IMR-90 (cell line): ENCODE measurements around the gene CALML3. TPM values are rescaled to one million over a fixed set of nuclear protein-coding genes. Genes with fewer than 3 reads are reported as not detected.

Source experiments
- ATAC-seq: fragments of 200-7000 bp; cut with Tn5 transposase; 2 replicates; pipeline ENCODE4 v1.9.1; 2020; ENCODE audit warnings: low read depth, mild to moderate bottlenecking, moderate library complexity
- BruUV-seq: library from RNA; stranded (reverse); fragments of 400-500 nt; replicated peaks from 2 replicates; lab custom pipeline; 2021; lab: Mats Ljungman, UMichigan
- CTCF ChIA-PET: fragments of 300-600 bp; formaldehyde crosslinking; extraction: SDS; loops from one replicate; lab custom pipeline; 2021; ENCODE audit warnings: antibody characterized with exemption; lab: Yijun Ruan, JAX
- POLR2A ChIA-PET: fragments of 300-600 bp; sonication (Branson Sonifier 250); formaldehyde crosslinking; loops from one replicate; lab custom pipeline; 2022; ENCODE audit warnings: antibody characterized with exemption; ENCODE audit not compliant: unreplicated experiment; lab: Charles Lee
- DNase-seq: peaks from one replicate; pipeline ENCODE4 v3.0.0; 2013
- H2AFZ ChIP-seq: replicated peaks from 2 replicates; pipeline ENCODE3; 2013; ENCODE audit warnings: low read length, mild to moderate bottlenecking; ENCODE audit not compliant: poor library complexity
- H2AK5ac ChIP-seq: 2 replicates; pipeline ENCODE4 v1.6.1; 2013; ENCODE audit warnings: low read depth, low read length, inconsistent platforms
- H2AK9ac ChIP-seq: replicated peaks from 2 replicates; pipeline ENCODE3; 2013; ENCODE audit warnings: mild to moderate bottlenecking, low read depth, low read length, moderate library complexity; ENCODE audit not compliant: poor library complexity
- H2BK120ac ChIP-seq: 2 replicates; pipeline ENCODE4 v1.6.1; 2013; ENCODE audit warnings: low read depth, low read length, inconsistent platforms
- H2BK15ac ChIP-seq: 3 replicates; pipeline ENCODE4 v1.6.1; 2013; ENCODE audit warnings: low read depth, low read length, inconsistent platforms
- H2BK20ac ChIP-seq: 2 replicates; pipeline ENCODE4 v1.6.1; 2013; ENCODE audit warnings: low read depth, mild to moderate bottlenecking, inconsistent platforms, low read length, moderate library complexity
- H2BK5ac ChIP-seq: 2 replicates; pipeline ENCODE4 v1.6.1; 2013; ENCODE audit warnings: mild to moderate bottlenecking, low read depth, low read length, inconsistent platforms; ENCODE audit not compliant: poor library complexity, severe bottlenecking
- H3K14ac ChIP-seq: replicated peaks from 2 replicates; pipeline ENCODE4 v1.6.1; 2013; ENCODE audit warnings: low read depth, low read length, inconsistent platforms
- H3K18ac ChIP-seq: 2 replicates; pipeline ENCODE4 v1.6.1; 2013; ENCODE audit warnings: low read depth, low read length, control low read depth
- H3K23ac ChIP-seq: 2 replicates; pipeline ENCODE4 v1.6.1; 2013; ENCODE audit warnings: low read depth, low read length, inconsistent platforms
- H3K27ac ChIP-seq: 2 replicates; pipeline ENCODE4 v1.5.1; 2013; ENCODE audit warnings: mild to moderate bottlenecking, control low read depth, low read length; ENCODE audit not compliant: insufficient read depth
- H3K27me3 ChIP-seq: 2 replicates; pipeline ENCODE4 v1.6.1; 2013; ENCODE audit warnings: low read length; ENCODE audit not compliant: control insufficient read depth, insufficient read depth
- H3K36me3 ChIP-seq: 2 replicates; pipeline ENCODE4 v1.6.1; 2013; ENCODE audit warnings: low read length, mixed read lengths; ENCODE audit not compliant: control insufficient read depth, insufficient read depth
- H3K4ac ChIP-seq: 2 replicates; pipeline ENCODE4 v1.6.1; 2013; ENCODE audit warnings: low read depth, low read length, inconsistent platforms
- H3K4me1 ChIP-seq: 2 replicates; pipeline ENCODE4 v1.6.1; 2013; ENCODE audit warnings: low read length, mixed read lengths; ENCODE audit not compliant: control insufficient read depth, insufficient read depth
- H3K4me2 ChIP-seq: 2 replicates; pipeline ENCODE4 v1.6.1; 2013; ENCODE audit warnings: low read depth, mild to moderate bottlenecking, control low read depth, low read length, moderate library complexity
- H3K4me3 ChIP-seq: 2 replicates; pipeline ENCODE4 v1.5.1; 2013; ENCODE audit warnings: low read depth, mild to moderate bottlenecking, control low read depth, low read length, moderate library complexity; ENCODE audit not compliant: insufficient read depth
- H3K56ac ChIP-seq: 2 replicates; pipeline ENCODE4 v1.6.1; 2013; ENCODE audit warnings: low read length, inconsistent platforms; ENCODE audit not compliant: insufficient read depth; ENCODE audit errors: extremely low read depth
- H3K79me1 ChIP-seq, 2 experiments: 2 replicates each; pipeline ENCODE4 v1.6.1; 2013; ENCODE audit warnings: low read length in 2 of 2, inconsistent platforms in 1 of 2, low read depth in 1 of 2
- H3K9ac ChIP-seq: 2 replicates; pipeline ENCODE4 v1.6.1; 2013; ENCODE audit warnings: low read depth, low read length, control low read depth
- H3K9me1 ChIP-seq: 2 replicates; pipeline ENCODE4 v1.6.1; 2013; ENCODE audit warnings: low read length, inconsistent platforms; ENCODE audit not compliant: insufficient read depth
- H3K9me3 ChIP-seq: 2 replicates; pipeline ENCODE4 v1.6.1; 2013; ENCODE audit warnings: low read length; ENCODE audit not compliant: control insufficient read depth, insufficient read depth
- H4K20me1 ChIP-seq: 2 replicates; pipeline ENCODE4 v1.6.1; 2013; ENCODE audit warnings: low read length, inconsistent platforms; ENCODE audit not compliant: insufficient read depth
- H4K5ac ChIP-seq: 2 replicates; pipeline ENCODE4 v1.6.1; 2013; ENCODE audit warnings: mild to moderate bottlenecking, low read depth, low read length, control low read depth
- H4K8ac ChIP-seq, 2 experiments: 2 replicates each; pipeline ENCODE4 v1.6.1; 2013; ENCODE audit warnings: low read depth in 2 of 2, low read length in 2 of 2, control low read depth in 1 of 2, inconsistent platforms in 1 of 2
- H4K91ac ChIP-seq: 2 replicates; pipeline ENCODE4 v1.6.1; 2013; ENCODE audit warnings: low read depth, low read length, inconsistent platforms; ENCODE audit not compliant: insufficient read depth
- CEBPB ChIP-seq: IDR thresholded peaks from 2 replicates; pipeline ENCODE4 v1.6.1; 2012; ENCODE audit warnings: low read depth, low read length, improper control_type of control experiment
- CHD1 ChIP-seq: IDR thresholded peaks from 2 replicates; pipeline ENCODE4 v1.6.1; 2012; ENCODE audit warnings: low read depth, low read length, improper control_type of control experiment
- MXI1 ChIP-seq: IDR thresholded peaks from 2 replicates; pipeline ENCODE4 v1.6.1; 2012; ENCODE audit warnings: low read depth, mild to moderate bottlenecking, low read length, moderate library complexity, borderline replicate concordance
- WGBS, 2 experiments: methylation state at CpG; one replicate each; pipeline versions ENCODE4 v1.1.5 to v1.1.7; 2013; ENCODE audit warnings: missing lambda C conversion rate in 2 of 2; ENCODE audit not compliant: insufficient read length in 1 of 2; ENCODE audit errors: extremely low coverage in 2 of 2; 5-methylcytosine and 5-hydroxymethylcytosine counted together
- dilution Hi-C: fragments of 300-500 bp; cut with HindIII; formaldehyde crosslinking; loops from one replicate; pipeline ENCODE4 v1.14.3; 2018; ENCODE audit warnings: low sequenced_read_pairs; ENCODE audit not compliant: unreplicated experiment
- in situ Hi-C: fragments of 300-500 bp; cut with MboI; formaldehyde crosslinking; loops from 3 replicates; pipeline ENCODE4 v1.14.3; 2019; ENCODE audit warnings: low sequenced_read_pairs, inconsistent platforms, mixed read lengths
- intact Hi-C: fragments of 100-400 bp; cut with micrococcal nuclease; formaldehyde crosslinking; loops from 2 replicates; pipeline ENCODE4 v1.10.0; 2022
- polyA plus RNA-seq, 3 experiments: library from polyadenylated mRNA; depleted of rRNA; stranded (reverse); fragments of >200 nt; gene quantifications; 2 replicates each; pipeline ENCODE4 v1.2.3, GENCODE V29; 2012; ENCODE audit warnings: low replicate concordance in 1 of 3
- total RNA-seq: library from RNA; depleted of rRNA; stranded (reverse); fragments of >200 nt; gene quantifications from 2 replicates; pipeline ENCODE4 v1.2.3, GENCODE V29; 2012

CALML3 gene
- total and polyA plus RNA-seq, 2 of the 4 experiments (the other 2 are of a cell fraction), result not detected

DNA sequence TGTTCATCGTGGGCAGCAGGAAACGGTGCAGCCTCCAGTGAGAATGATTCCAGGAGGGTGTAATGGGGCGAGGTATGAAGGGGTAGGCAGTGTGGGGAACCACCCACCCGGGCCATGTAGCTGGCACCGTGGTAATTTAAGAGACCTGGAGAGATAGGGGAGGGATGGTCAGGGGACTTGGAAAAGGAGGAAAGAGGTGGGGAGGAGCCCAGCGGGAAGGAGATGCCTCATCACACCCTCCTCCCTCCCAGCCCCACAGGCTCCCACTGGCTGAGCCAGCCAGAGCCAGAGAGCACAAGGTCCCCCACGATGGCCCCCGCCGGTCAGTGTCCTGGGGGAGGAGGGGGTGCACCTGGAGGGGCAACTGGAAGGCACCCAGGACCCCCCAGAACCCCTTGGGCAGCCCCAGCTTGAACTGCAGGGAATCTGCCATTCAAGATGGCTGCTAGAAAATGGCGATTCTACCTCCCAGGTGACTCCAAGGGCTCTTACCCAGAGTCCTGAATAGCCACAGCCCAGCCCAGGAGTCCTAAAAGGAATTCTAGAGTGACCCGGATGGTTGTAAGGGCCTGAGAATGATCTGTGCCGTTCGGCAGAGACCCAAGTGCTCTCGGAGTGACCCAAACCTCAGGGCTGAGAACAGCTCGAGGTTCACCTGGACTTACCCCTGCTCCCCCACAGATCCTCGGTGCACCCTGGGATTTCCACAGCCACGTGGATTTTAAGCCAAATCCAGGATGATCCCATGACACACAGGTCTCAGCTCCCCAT lies 28.8 kb downstream of the CALML3 start (continued):
- TF ChIP-seq MXI1, result no peak

DNA sequence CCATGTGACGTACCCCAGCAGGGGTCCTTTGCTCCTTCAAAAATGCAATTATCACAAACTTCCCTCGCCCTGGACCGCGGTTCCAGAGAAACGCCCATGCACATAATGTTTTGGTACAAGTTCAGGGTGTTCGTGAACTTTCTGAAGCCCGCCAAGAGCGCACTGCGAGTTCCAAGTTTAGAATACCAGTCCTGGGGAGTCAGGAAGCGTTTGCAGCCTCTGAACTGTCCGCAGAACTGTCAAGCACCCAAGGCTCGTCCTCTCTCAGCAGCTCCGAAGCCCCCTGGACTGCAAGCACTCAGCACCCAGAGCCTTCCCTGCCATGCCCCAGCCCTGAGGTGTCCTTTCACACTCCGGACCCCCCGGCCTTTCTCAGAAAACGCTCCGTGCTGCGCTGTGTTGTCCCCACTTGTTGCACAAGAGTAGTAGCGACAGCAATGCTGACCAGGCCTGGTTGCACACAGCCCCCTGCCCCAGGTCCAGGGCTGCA lies 30.3 kb downstream of the CALML3 start:
- no peak overlapping the region for H3K9ac ChIP-seq
- H3K18ac ChIP-seq, result no peak overlapping the region
- TF ChIP-seq CEBPB (0 out of 2 replicates have a peak, but pooled peaks have one; percentile 19), CHD1 (no peak)
- ATAC-seq (no peak), DNase-seq (no peak)
- H3K4ac ChIP-seq, result no peak overlapping the region
- no peak overlapping the region; the same call in 1 of the 2 replicates for H2BK20ac ChIP-seq
- no peak overlapping the region for H2AFZ ChIP-seq
- no peak overlapping the region for H2AK9ac ChIP-seq
- H3K4me3 ChIP-seq, result no peak overlapping the region
- in situ Hi-C loops (no loop called here), dilution Hi-C loops (no loop called here), intact Hi-C loops (no loop called here)
- H3K27ac ChIP-seq, result no peak overlapping the region
- no peaks in the 10 kb centered on the region for H4K20me1 ChIP-seq
- no peaks in the 10 kb centered on the region for H3K9me3 ChIP-seq
- 76% methylated on average over 9 of the region's 19 CpGs; no CpG with 5 or more reads in 1 of the 2 experiments for WGBS, 2 experiments
- no peak overlapping the region for H4K8ac ChIP-seq
- no peaks in the 10 kb centered on the region for H3K36me3 ChIP-seq
- H4K5ac ChIP-seq, result no peak overlapping the region
- H2BK5ac ChIP-seq, result no peak overlapping the region
- H3K14ac ChIP-seq, result no peak overlapping the region
- H3K4me1 ChIP-seq, result peaks cover 26% of the 10 kb centered on the region
- no peak overlapping the region for H3K56ac ChIP-seq
- no peaks in the 10 kb centered on the region for H3K79me1 ChIP-seq
- H3K27me3 ChIP-seq, result no peaks in the 10 kb centered on the region
- no peaks in the 10 kb centered on the region; the same call in 1 of the 2 replicates for H3K9me1 ChIP-seq
- H3K23ac ChIP-seq, result no peak overlapping the region
- no peak overlapping the region; the same call in 1 of the 2 replicates for H4K91ac ChIP-seq
- no peak overlapping the region for H3K4me2 ChIP-seq
- no peak overlapping the region for H2BK15ac ChIP-seq
- H2BK120ac ChIP-seq, result no peak overlapping the region
- BruUV-seq, result no TSS peak
- POLR2A ChIA-PET, result no interaction called here
- CTCF ChIA-PET, result interaction anchor here (0.6 kb wide), 1 partner anchor 9 kb away, joined by 3 read pairs; no protein-coding TSS in a partner anchor
- H2AK5ac ChIP-seq, result peak overlapping the region; percentile 34; the same call in 1 of the 2 replicates
